HTR-8/SVneo (cell line): Measurements from ENCODE around the gene MRPL34.
"Not testable (repeated sequence)": the region's sequence is repeated elsewhere in the genome, so short reads cannot be mapped to it uniquely, and the experiment has no call there.

ENCODE experiments used
- DNase-seq: peaks from one replicate; pipeline ENCODE4 v3.0.0; 2011; ENCODE audit warnings: low spot score, mixed read lengths; ENCODE audit not compliant: insufficient read length
- FAIRE-seq: peaks from 2 replicates; lab custom pipeline; 2011; peaks lifted over from hg19 to GRCh38; lab: Jason Lieb, UNC

Gene MRPL34

GRCh38 chr19:17283504-17283996 is 22.1 kb upstream of the MRPL34 start:
- DNase-seq, result no peak
- FAIRE-seq, result no peak

GRCh38 chr19:17285415-17286135 is 20.1 kb upstream of the MRPL34 start:
- DNase-seq (no peak), FAIRE-seq (no peak)

- FAIRE-seq, result no peak
- no peak for DNase-seq
Measured at GRCh38 chr19:17286263-17286662, 19.4 kb upstream of the MRPL34 start.

DNA sequence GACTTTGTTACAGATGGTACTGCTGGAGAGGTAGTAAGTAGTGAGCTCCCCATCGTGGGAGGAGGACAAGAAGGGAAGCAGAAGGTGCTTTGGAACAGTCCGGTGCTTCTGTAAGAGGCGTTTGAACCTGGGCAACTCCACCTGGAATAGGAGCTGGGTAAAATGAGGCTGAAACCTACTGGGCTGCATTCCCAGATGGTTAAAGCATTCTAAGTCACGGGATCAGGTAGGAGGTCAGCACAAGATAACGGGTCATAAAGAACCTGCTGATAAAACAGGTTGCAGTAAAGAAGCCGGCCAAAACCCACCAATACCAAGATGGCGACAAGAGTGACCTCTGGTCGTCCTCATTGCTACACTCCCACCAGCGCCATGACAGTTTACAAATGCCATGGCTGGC is 18.9 kb upstream of the MRPL34 start:
- FAIRE-seq (no peak), DNase-seq (no peak)

DNA sequence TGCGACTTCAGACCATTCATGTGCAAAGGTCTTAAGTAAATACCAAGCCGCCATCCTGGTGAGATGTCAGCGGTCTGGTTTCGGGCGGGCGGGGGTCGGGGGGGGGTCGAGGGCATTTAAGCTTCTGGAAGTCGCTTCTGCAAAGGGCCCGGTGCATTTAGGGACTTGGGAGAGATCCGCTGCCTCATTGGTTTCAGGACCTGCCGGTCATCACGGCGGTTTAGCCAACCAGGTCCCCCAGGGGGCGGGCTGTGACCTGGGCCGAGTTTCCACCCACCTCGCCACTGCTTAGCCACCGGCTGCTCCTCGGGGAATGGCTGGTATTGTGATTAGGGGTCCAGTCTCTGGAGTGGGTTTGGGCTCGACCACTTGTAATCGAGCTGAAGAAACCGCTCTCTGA is 16.2 kb upstream of the MRPL34 start:
- DNase-seq, result peak; percentile 60

GRCh38 chr19:17292301-17293074 is 13.2 kb upstream of the MRPL34 start:
- peak; percentile 85 for DNase-seq
- FAIRE-seq, result no peak

More for the DNA sequence above, 16.2 kb upstream of the MRPL34 start:
- FAIRE-seq, result no peak

GRCh38 chr19:17293605-17294004 is 12.1 kb upstream of the MRPL34 start:
- FAIRE-seq, result no peak
- DNase-seq, result no peak

DNA sequence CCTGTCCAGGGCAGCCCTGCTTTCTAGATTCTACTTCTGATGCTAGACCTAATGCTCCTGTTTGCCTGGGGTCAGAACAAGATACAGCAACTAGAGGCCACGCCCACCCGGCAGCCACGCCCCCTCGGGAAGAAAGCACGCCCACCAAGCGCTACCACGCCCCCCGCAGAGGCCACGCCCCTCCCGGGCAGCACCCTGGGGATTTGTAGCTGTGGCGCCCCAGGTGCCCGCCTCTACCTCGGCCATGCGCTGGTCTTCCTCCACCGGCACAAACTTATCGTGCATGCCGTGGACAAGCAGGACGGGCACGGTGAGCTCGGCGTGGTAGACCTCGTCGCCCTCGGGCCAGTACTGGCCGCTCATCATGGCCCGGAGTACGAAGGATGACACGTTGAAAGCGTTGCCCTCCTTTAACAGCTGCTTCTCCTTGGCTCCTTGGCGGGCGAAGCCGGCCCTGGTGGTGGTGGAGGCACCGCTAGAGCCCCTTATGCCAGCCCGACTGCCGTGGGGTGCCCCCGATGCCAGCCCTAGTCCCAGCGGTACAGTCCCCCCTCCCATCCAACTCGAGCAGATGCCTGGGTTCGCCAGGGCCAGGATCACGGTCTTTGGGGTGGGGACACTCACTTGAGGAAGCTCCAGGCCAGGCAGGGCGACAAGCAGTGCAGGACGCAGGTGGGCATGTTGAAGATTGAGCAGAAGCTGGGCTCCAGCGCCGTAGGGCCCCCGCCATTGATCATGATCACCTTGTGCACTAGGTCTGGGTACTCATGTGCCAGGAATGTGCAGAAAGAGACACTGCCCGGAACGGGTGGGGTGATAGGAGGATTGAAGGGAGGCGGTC is 11.4 kb upstream of the MRPL34 start:
- DNase-seq, result no peak
- no peak for FAIRE-seq

DNA sequence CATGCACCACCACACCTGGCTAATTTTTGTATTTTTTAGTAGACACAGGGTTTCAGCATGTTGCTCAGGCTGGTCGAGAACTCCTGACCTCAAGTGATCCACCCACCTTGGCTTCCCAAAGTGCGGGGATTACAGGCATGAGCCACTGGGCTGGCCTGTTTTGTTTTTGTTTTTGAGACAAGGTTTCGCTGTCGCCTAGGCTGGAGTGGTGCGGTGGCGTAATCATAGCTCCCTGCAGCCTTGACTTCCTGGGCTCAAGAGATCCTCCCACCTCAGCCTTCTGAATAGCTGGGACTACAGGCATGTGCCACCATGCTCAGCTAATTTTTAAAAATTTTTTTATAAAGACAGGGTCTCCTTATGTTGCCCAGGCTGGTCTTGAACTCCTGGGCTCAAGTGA is 10.1 kb upstream of the MRPL34 start:
- not testable (repeated sequence) for DNase-seq, FAIRE-seq

DNA sequence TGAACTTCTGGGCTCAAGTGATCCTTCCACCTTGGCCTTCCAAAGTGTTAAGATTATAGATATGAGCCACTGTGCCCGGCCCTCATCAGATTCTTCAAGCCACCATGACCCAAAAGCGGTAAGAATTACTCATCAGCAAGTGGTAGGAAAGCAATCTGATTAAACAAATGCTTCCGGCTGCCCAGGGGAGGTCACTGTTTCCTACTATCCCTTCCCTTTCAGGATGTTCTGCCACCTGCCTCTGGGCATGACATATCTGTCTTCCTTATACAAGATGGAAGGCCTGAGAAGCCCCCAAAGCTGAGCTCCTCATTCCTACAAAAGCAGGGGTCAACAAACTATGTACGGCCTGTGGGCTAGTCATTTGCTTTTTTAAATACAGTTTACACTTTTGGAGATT is 9.4 kb upstream of the MRPL34 start:
- FAIRE-seq (no peak), DNase-seq (peak; percentile 71)

DNA sequence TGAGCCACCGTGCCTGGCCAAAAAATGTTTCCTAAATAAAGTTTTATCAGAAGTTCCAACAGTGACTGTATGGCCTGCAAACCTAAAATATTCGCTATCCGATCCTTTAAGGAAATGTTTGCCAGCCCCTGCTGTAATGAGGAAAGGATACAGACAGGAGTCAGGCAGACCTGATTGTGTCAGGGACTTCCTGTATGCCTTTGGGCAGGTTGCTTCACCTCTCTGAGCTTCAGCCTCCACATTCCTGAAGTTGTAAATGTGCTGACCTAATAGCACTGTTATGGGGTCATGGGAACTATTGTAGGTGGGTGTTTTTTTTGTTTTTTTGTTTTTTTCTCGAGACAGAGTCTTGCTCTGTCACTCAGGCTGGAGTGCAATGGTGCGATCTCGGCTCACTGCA is 8.7 kb upstream of the MRPL34 start:
- DNase-seq, result no peak

GRCh38 chr19:17300992-17301619 is 4.6 kb upstream of the MRPL34 start:
- FAIRE-seq (no peak), DNase-seq (no peak)

More for the DNA sequence above, 8.7 kb upstream of the MRPL34 start:
- FAIRE-seq, result no peak

DNA sequence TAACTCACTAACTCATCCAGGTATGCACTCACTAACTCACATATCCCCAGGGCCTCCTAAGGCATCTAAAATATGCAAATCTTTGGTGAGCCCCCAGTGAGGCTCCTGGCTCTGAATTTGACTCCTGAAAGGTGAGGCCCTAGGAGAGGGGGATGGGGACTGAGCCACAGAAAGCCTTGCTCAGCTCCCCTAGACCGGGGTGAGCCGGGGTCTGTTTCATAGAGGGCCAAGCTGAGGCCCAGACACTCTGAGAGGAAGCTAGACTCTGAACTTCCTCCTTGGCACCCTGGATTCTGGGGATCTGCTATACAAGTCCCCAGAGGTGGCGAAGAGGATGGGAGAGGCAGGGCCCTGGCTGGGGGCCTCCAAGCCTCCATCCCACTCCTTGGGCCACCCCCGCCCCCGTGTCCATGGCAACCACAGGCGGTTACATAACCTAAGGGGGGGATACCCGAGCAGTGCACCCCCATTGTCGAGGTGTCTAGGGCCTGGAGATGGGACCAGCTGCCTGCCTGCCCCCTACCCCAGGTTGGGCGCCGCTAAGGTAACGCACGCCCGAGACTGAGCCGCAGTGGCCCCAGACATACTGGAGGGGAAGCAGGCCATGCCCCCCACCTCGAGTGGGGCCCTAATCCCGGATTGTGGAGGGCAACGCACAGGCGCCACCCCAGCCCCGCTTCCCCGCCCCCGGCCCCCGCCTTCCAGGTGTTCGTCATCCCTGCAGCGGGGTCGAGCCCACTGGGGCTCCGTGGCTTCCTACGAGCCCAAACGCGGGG is 3.1 kb upstream of the MRPL34 start:
- DNase-seq (no peak), FAIRE-seq (no peak)

DNA sequence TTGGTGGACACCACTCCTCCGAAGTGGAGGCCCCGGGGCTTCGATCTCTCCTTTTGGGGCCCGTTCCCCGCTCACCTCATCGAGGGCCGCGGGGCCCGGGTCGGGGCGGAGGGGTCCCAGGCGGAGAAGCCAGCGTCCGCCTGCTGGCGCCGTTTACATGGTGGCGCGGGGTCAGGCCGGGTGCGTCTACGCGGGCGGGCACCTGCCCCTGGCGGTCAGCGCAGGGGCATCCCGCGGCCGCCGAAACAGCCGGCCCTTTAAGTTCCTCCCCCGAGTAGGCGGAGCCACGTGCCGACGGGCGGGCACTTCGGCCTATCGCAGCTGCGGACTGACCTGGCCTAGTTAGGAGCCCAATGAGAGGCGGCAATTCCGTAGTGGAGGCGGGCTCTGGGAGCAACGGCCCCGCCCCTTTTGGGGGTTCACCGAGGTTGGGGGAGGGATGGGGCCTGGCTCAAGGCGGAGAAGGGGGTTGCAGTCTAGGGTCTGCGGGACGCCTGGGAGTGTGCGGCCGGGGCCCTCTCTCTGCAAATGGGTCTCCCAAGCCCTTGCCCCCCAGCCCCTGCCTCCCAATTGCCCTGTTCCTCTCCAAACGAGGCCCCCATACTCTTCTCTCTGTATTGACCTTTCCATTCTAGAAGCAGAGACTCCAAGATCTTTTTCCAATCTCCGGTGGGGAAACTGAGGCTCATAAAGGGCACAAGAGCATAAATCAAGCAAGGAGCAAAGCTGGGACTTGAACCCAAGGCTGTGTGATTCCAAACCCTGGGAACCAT is 2.3 kb upstream of the MRPL34 start, which contains the start of gene ABHD8:
Gene ABHD8 (minus strand): TSS at position 259 of the 773 bp plus-strand sequence. CDS start 1,809 bp downstream, outside the sequence.
- DNase-seq (peak; percentile 97), FAIRE-seq (peak; percentile 95)

GRCh38 chr19:17303940-17304267 is 1.8 kb upstream of the MRPL34 start:
- no peak for FAIRE-seq
- no peak for DNase-seq

DNA sequence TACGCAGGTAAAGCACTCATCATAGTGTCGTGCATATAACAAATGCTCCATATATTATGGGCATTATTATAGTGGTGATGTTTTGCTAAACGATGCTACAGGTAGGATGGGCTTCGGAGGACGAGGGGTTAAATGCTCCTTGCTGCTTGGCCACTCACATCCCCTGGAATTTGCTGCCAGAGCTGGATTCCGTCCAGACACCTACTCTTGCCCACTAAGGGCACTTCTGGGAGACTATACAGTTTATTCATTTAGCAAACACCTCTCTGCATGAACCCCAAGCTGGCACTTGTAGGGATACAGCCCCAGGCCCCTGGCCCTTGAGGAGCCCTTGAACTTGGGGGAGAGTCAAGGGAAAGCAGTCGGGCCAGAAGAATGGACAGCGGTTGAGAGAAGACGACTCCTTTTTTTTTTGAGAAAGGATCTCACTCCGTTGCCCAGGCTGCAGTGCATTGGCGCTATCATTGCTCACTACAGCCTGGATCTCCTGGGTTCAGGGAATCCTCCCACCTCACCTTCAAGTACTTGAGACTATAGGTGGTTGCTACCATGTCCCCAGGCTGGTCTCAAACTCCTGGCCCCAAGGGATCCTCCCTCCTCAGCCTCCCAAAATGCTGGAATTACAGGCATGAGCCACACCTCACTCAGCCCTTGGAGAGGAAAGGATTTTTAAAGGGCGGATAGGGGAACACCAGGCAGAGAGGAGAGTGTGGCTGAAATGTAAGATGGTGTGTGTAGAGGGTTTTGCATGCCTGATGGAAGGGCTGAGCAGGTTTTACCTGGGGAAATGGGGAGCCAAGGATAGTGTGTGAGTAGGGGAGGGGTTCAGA is 1.1 kb upstream of the MRPL34 start:
- FAIRE-seq (no peak), DNase-seq (no peak)

DNA sequence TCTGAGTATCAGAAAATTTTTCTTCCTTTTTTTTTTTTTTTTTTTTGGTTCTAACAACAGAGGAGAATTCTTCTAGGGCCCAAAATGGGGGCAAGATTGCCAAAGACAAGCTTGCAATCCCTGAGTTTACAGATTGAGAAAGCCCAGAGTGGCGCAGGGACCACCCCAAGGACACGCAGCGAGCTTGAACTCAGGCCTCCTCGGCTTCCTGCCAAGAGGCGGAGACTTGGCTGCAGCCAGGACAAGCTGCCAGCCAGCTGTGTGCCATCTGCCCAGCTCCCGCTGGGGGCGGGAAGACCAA is 506 bp upstream of the MRPL34 start:
- no peak for FAIRE-seq
- no peak for DNase-seq

DNA sequence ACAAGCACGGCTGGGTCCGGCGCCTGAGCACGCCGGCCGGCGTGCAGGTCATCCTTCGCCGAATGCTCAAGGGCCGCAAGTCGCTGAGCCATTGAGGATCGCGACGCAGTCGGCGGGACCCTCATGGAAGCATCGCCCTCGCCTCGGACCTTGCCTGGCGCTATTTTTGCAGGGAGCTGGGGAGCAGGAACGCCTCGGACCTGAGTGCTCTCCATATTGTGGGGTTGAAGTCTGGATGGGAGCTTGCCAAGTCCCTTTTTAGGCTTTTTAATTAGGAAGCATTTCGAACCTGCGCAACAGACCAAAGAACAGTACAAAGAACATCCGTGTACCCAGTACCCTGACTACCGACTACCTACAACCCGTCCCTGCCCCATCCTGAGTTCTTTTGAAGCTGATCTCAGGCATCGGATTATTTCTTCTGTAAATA is 628 bp downstream of the MRPL34 start:
- DNase-seq (no peak), FAIRE-seq (peak; percentile 40)
